GM12865 (cell line): Measurements from ENCODE around the gene COMT.

Source experiments
- DNase-seq: peaks from one replicate; pipeline ENCODE4 v3.0.0; 2010; ENCODE audit warnings: low read depth
- H3K4me3 ChIP-seq: 2 replicates; pipeline ENCODE4 v1.5.1; 2011; ENCODE audit warnings: mild to moderate bottlenecking, low read depth, low read length, control low read depth
- CTCF ChIP-seq: IDR thresholded peaks from 2 replicates; pipeline ENCODE4 v1.5.1; 2011; ENCODE audit warnings: low read length, control low read depth, low read depth, inconsistent platforms; ENCODE audit not compliant: insufficient read depth; ENCODE audit errors: missing control alignments

Gene COMT

GRCh38 chr22:20002128-20002527, 60.6 kb downstream of the COMT start:
- no peak overlapping the region for H3K4me3 ChIP-seq
- DNase-seq: no peak
- no peak for TF ChIP-seq CTCF

GRCh38 chr22:20002636-20003035, 61.1 kb downstream of the COMT start:
- DNase-seq: no peak
- H3K4me3 ChIP-seq: no peak overlapping the region
- TF ChIP-seq CTCF: no peak

- no peak for TF ChIP-seq CTCF
- no peak overlapping the region for H3K4me3 ChIP-seq
- DNase-seq: no peak
Observed at GRCh38 chr22:20003304-20003703, 61.7 kb downstream of the COMT start.

GRCh38 chr22:20004464-20004863, 62.9 kb downstream of the COMT start:
- no peak for DNase-seq
- TF ChIP-seq CTCF: no peak
- no peak overlapping the region for H3K4me3 ChIP-seq

GRCh38 chr22:20008221-20008995, 66.8 kb downstream of the COMT start:
- no peak overlapping the region for H3K4me3 ChIP-seq
- no peak for DNase-seq
- TF ChIP-seq CTCF: no peak

GRCh38 chr22:20009018-20009491, 67.5 kb downstream of the COMT start:
- H3K4me3 ChIP-seq: no peak overlapping the region
- DNase-seq: no peak
- TF ChIP-seq CTCF: no peak
